Measurements from ENCODE around the gene CASP5.

The CASP5 gene

DNA sequence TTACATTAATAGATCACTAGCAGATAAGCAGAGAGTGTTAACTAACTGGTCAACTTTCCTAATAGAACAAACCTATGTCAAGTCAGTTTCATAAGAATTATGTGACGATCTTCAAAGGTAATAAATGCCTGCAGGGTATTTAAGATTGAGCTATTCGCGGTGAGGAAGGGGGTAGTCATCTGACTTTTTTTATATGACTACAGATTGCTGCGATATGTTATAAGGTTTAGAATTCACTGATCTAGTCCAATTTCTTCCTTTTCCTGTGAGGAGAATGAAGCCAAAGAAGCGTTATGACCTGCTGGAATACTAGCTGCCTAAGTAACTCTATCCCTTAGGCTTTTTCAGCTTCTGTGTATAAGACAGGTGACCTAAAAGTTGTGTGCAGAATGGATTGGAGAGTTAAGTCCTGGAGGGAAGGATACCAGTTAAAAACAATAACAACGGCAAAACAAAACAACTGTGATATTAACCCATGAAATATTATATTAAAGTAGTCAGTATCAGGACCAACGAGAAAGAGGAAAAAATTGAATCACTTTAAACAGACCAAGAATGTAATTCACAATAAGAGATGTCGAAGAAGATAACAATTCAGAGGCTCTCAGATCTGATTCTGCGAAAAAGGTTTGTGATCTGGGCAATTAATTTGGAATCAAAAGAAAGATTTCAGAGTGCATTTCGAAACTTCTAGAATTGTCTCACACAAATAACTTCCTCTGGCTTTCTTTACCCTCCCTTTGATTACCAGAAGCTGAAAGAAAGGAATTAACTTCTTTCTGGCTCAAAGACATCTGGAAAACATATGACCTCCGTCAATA lies 55.2 kb downstream of the CASP5 start:
- no peak for DNase-seq (ENCODE audit: low read depth)

DNA sequence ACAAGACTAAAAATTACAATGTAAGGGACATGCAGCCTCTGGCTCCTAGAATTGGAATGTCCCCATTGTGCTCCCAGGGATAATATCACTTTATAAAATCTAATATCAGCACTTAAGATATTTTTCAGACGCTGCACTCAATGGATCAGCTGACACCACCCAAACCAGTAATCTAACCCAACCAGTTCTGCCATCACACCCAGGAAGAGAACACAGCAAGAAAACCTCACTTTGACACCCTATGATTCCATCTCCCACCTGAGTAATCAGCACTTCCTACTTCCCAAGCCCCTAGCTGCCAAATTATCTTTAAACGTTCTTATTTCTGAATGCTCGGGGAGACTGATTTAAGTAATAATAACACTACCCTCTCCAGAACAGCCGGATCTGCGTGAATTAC lies 57.2 kb downstream of the CASP5 start:
- no peak for DNase-seq (ENCODE audit: low read depth)

DNA sequence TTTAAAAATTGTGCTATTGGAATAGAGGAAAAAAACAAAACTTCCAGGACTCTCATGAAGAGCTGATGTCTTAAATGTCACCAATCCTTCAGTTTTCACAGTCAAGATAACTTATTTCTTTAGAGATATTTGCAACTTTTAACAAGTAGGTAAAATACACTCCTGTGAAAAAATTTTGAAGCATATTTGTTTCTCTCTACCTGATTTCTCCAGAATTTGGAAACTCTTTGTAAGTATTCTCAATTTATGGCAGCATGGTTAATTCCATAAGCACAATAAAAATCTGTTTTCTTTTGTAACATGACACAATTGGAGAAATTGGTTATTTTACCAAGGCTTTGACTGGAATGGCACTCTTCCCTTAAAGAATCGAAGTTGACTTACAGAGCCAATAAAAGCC lies 58.7 kb downstream of the CASP5 start:
- no peak for DNase-seq (ENCODE audit: low read depth)

DNA sequence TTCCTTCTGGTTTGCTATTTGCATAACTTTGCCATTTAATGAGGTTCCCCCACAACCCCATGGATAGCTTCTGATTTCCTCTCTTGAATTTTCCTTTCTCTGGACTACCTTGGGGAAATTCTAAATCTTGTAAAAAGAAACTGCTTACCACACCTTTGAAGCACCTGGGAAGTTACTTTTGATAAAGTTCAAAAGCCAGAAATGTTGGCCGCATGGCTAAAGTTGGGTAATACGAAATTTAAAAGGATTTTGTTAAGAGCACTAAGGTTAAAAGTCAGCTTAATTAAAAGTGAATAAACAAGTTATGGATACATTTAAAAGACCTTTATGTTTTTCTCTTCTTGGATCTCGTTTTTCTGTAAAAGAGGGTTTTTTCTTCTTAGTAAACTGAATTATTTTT lies 60.1 kb downstream of the CASP5 start:
- DNase-seq (ENCODE audit: low read depth): no peak

DNA sequence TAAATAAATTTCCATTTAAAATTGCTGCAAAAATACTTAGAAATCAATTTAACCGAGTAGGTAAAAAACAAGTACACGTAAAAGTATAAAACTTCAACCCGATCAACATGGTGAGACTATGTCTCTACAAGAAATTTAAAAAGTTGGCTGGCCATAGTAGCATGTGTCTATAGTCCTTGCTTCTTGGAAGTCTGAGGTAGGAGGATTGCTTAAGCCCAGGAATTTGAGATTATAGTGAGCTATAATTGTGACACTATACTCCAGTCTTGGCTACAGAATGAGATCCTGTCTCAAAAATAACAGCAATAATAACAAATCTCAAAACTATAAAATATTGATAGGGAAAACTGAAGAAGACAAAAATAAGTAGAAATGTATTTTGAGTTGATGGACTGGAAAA lies 65.7 kb downstream of the CASP5 start:
- DNase-seq (ENCODE audit: low read depth): no peak

DNA sequence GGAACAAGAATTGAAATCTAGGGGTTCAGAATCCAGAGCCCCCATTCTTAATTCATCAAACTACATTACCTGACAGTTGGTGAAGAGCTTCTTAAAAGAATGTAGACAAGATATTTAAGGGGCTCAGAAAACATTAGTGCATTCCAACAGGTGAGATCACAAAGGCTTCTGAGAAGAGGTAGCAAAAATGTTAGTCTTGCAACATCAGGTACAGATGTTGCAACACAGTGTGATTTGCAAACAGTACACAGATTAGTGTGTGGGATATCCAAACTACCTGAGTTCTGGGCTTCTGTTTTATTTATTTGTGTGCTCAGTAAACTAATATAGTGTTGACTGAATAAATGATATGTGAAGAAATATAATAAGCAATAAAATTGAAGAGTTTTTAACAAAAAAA lies 66.4 kb downstream of the CASP5 start:
- DNase-seq (ENCODE audit: low read depth): no peak

DNA sequence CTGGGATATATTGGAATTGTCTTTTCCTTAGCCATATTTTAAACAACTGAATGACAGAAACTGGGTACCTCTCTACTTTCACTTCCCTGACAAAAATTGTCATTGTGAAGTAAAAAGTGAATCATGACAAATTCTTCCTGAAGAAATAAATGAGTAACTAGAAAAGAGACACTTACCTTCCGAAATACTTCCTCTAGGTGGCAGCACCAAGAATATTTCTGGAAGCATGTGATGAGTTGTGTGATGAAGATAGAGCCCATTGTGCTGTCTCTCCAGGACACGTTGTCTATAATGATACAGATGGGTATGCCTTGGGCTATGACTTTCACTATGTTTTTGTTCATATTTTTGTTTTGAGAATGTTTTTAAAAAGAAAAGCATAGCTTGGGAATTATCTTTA lies 76.1 kb downstream of the CASP5 start:
- no peak for DNase-seq (ENCODE audit: low read depth)

Data from activated T-helper 1 cell treated with Interleukin-2 at 50 U/mL for 16 hours (primary cell).